Psoas muscle (tissue), 8 donors: ENCODE data around the gene OR51A4. TPM values are rescaled to one million over a fixed set of nuclear protein-coding genes. Genes with fewer than 3 reads are reported as not detected.

ENCODE experiments used
- ATAC-seq, 4 donors: fragments of 200-7000 bp; cut with Tn5 transposase; one replicate each; pipeline ENCODE4 v1.9.1; 2020; ENCODE audit warnings: moderate library complexity in 3 of 4, mild to moderate bottlenecking in 2 of 4
- DNase-seq, 2 donors: peaks; one replicate each; pipeline ENCODE4 v3.0.0-alpha.2; 2020
- H3K27ac ChIP-seq: fragments of 200-600 bp; one replicate; pipeline ENCODE4 v1.8.0; 2022
- H3K27me3 ChIP-seq, 3 donors: fragments of 200-600 bp in 1 of 3; one replicate each; pipeline versions ENCODE4 v1.6.1 to v1.8.0; 2013 to 2022; ENCODE audit warnings: low read length in 2 of 3, mild to moderate bottlenecking in 2 of 3, moderate library complexity in 1 of 3; ENCODE audit not compliant: insufficient read depth in 3 of 3
- H3K36me3 ChIP-seq, 2 donors: fragments of 200-600 bp in 1 of 2; one replicate each; pipeline versions ENCODE4 v1.6.1 to v1.8.0; 2013 to 2022; ENCODE audit warnings: low read depth in 1 of 2, mild to moderate bottlenecking in 1 of 2, moderate library complexity in 1 of 2; ENCODE audit not compliant: insufficient read depth in 1 of 2
- H3K4me1 ChIP-seq: fragments of 200-600 bp; one replicate; pipeline ENCODE4 v1.8.0; 2022
- H3K4me3 ChIP-seq: fragments of 200-600 bp; one replicate; pipeline ENCODE4 v1.8.0; 2022; ENCODE audit warnings: mild to moderate bottlenecking
- H3K9me3 ChIP-seq: fragments of 200-600 bp; one replicate; pipeline ENCODE4 v1.8.0; 2022
- WGBS, 3 donors: extraction: QIAGEN DNeasy Blood & Tissue Kit; methylation state at CpG; one replicate each; pipeline versions ENCODE4 v1.1.6 to v1.1.7; 2013; 5-methylcytosine and 5-hydroxymethylcytosine counted together
- intact Hi-C, 2 donors: fragments of 100-400 bp; cut with DNase I; formaldehyde crosslinking; loops; one replicate each; pipeline versions ENCODE4 v1.11.0 to v1.14.2; 2022
- long read RNA-seq, 2 donors: library from polyadenylated mRNA; unstranded; transcript quantifications; one replicate each; pipeline ENCODE4 v2.0.0, GENCODE V29; 2021
- polyA plus RNA-seq, 3 donors: library from polyadenylated mRNA; stranded (reverse); fragments of 200-250 nt; gene quantifications; one replicate each; pipeline ENCODE4 v1.2.3, GENCODE V29; 2013
- total RNA-seq, 4 donors: library from RNA; stranded (reverse); fragmentation: NEBNext Ultra II Directional in 2 of 4; extraction: Animal tissue kit (Norgen Biotek cat#: 25700) in 2 of 4; gene quantifications; one replicate each; pipeline versions ENCODE4 v1.2.1 to v1.2.4, GENCODE V29; 2021 to 2023
- TF ChIP-seq, protein P1 (sequence below): fragments of 200-600 bp; IDR thresholded peaks from one replicate; pipeline ENCODE4 v1.8.0; 2022; ENCODE audit warnings: antibody characterized with exemption
- donor health status: healthy with polysubstance abuse.
- donor health status: DM: no; HTN: no; CAD: no; lungs with moderate emphysema.
- donor health status: Bipolar disorder and iron deficiency.
- donor health status: healthy.
- donor health status: DM: yes; HTN: yes; CAD: no.
- donor health status: DM: no; HTN: no; CAD: no.
- donor health status: DM: no; HTN: no; CAD: no.
- donor health status: DM: yes; HTN: yes; CAD: no.

The OR51A4 gene
- not detected for total RNA-seq
- polyA plus RNA-seq = not detected
- long read RNA-seq, donor 1 = 0 reads
- long read RNA-seq, donor 2 = 0 reads

- TF ChIP-seq, protein P1, sequence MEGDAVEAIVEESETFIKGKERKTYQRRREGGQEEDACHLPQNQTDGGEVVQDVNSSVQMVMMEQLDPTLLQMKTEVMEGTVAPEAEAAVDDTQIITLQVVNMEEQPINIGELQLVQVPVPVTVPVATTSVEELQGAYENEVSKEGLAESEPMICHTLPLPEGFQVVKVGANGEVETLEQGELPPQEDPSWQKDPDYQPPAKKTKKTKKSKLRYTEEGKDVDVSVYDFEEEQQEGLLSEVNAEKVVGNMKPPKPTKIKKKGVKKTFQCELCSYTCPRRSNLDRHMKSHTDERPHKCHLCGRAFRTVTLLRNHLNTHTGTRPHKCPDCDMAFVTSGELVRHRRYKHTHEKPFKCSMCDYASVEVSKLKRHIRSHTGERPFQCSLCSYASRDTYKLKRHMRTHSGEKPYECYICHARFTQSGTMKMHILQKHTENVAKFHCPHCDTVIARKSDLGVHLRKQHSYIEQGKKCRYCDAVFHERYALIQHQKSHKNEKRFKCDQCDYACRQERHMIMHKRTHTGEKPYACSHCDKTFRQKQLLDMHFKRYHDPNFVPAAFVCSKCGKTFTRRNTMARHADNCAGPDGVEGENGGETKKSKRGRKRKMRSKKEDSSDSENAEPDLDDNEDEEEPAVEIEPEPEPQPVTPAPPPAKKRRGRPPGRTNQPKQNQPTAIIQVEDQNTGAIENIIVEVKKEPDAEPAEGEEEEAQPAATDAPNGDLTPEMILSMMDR = no peak
- intact Hi-C loops = no loop called here
- ATAC-seq (no peak), DNase-seq (no peak)
- Histone ChIP-seq H3K4me3 (no peak within 1 kb of the TSS), H3K36me3 (no peaks in the 10 kb centered on the region), H3K27ac (no peak within 1 kb of the TSS), H3K4me1 (no peaks in the 10 kb centered on the region), H3K27me3 (no peaks in the 10 kb centered on the region), H3K9me3 (no peaks in the 10 kb centered on the region)
Observed at GRCh38 chr11:4947505-4947904, at the start of gene OR51A4. Gene OR51A4 (minus strand): TSS chr11:4947605. CDS start chr11:4947100, 505 bp downstream.

- Histone ChIP-seq H3K36me3 (no peaks in the 10 kb centered on the region), H3K4me3 (no peak within 1 kb of the TSS), H3K27ac (no peak within 1 kb of the TSS), H3K4me1 (no peaks in the 10 kb centered on the region), H3K27me3 (peaks cover 0 to 2% (median 0%) of the 10 kb centered on the region in 3 donors), H3K9me3 (no peaks in the 10 kb centered on the region)
- intact Hi-C loops = no loop called here
- no peak for ATAC-seq
- 74 to 82% (median 80%) methylated on average over 2 of the region's 2 CpGs for WGBS, 3 donors
- TF ChIP-seq, protein P1 = no peak
- no peak for DNase-seq
Observed at GRCh38 chr11:4994551-4994950, 47.1 kb upstream of the OR51A4 start, which contains the start of gene OR51L1. Gene OR51L1 (plus strand): TSS chr11:4994851. CDS start chr11:4998983, 4,132 bp downstream.

DNA sequence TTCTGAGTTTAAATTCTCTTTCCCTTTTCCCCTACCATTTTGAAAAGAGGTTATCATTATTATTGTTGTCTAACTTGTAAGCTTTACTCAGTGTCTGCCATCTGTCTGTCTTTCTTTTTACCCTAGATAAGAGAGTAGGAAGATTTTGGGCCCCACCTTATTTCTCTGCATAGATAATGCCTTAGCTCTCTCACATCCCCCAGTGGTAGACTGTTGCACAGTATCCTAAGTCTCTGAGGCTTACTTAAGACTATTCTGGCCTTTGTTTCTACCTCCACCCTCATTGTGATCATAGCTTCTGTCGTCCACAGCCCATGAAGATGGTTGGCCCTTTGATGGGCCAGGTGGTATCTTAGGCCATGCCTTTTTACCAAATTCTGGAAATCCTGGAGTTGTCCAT lies 43.7 kb upstream of the OR51A4 start:
- intact Hi-C loops = no loop called here
- TF ChIP-seq, protein P1 = no peak
- DNase-seq (no peak), ATAC-seq (no peak)
- WGBS, 3 donors = 23 to 54% (median 46%) methylated on average over 1 of the region's 1 CpG
- Histone ChIP-seq H3K4me3 (no peak overlapping the region), H3K4me1 (no peaks in the 10 kb centered on the region), H3K36me3 (no peaks in the 10 kb centered on the region), H3K27me3 (peaks cover 0 to 1% (median 0%) of the 10 kb centered on the region in 3 donors), H3K9me3 (no peaks in the 10 kb centered on the region), H3K27ac (no peak overlapping the region)

- TF ChIP-seq, protein P1 = no peak
- H3K27ac ChIP-seq = no peak overlapping the region
- H3K4me1 ChIP-seq = no peaks in the 10 kb centered on the region
- no peak for DNase-seq
- intact Hi-C loops = no loop called here
- no peaks in the 10 kb centered on the region for H3K9me3 ChIP-seq
- H3K4me3 ChIP-seq = no peak overlapping the region
- H3K36me3 ChIP-seq = no peaks in the 10 kb centered on the region
- H3K27me3 ChIP-seq = no peaks in the 10 kb centered on the region
- ATAC-seq = no peak
- WGBS, 3 donors = 67 to 68% (median 67%) methylated on average over 6 of the region's 6 CpGs
Observed at GRCh38 chr11:4983841-4984240, 36.4 kb upstream of the OR51A4 start.

DNA sequence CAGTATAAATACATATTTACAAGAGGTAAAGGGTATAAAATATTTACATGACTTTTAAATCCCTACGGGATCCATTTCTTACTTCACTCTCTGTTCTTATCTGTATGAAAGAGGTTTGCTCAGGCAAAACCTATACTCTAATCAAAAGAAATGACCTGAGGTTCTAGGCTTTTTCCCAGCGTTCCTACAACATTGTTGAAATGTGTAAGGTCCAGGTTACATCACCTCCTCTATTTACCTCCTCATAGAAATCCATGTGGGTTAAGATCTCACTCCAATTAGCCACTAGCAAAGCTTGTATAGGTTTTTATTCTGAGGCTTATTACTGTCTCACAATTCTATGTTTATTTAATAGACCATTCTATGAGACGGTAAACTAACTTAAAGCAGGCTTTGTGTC lies 35.3 kb upstream of the OR51A4 start:
- Histone ChIP-seq H3K36me3 (no peaks in the 10 kb centered on the region), H3K27me3 (no peaks in the 10 kb centered on the region), H3K9me3 (no peaks in the 10 kb centered on the region), H3K4me3 (no peak overlapping the region), H3K27ac (no peak overlapping the region), H3K4me1 (no peaks in the 10 kb centered on the region)
- TF ChIP-seq, protein P1 = no peak
- WGBS, 3 donors = 88 to 91% (median 90%) methylated on average over 3 of the region's 3 CpGs
- ATAC-seq (no peak), DNase-seq (no peak)
- intact Hi-C loops = no loop called here
